Epidermal melanocyte (primary cell): ENCODE measurements around the gene GLUD1.
"Not testable (repeated sequence)": the region's sequence is repeated elsewhere in the genome, so short reads cannot be mapped to it uniquely, and the experiment has no call there.

Source experiments
- DNase-seq: peaks from one replicate; pipeline ENCODE4 v3.0.0; 2011; ENCODE audit warnings: low spot score; ENCODE audit not compliant: insufficient read length

The GLUD1 gene

GRCh38 chr10:87094373-87095235, at the start of gene GLUD1, which contains the start of gene SHLD2:
TSS of gene GLUD1 (minus strand) at chr10:87094843. CDS start at chr10:87094769, 74 bp downstream.
TSS of gene SHLD2 (plus strand) at chr10:87095206. CDS start at chr10:87151355, 56,149 bp downstream.
- peak; percentile 78 for DNase-seq

- not testable (repeated sequence) for DNase-seq
Measured at GRCh38 chr10:87143109-87143418, 48.4 kb upstream of the GLUD1 start.

GRCh38 chr10:87142230-87143108, 47.8 kb upstream of the GLUD1 start:
- DNase-seq, result not testable (repeated sequence)

- DNase-seq, result not testable (repeated sequence)
Measured at GRCh38 chr10:87137478-87137877, 42.8 kb upstream of the GLUD1 start.

GRCh38 chr10:87134440-87134839, 39.8 kb upstream of the GLUD1 start:
- DNase-seq, result not testable (repeated sequence)

GRCh38 chr10:87133936-87134335, 39.3 kb upstream of the GLUD1 start:
- not testable (repeated sequence) for DNase-seq

GRCh38 chr10:87132176-87132575, 37.5 kb upstream of the GLUD1 start:
- not testable (repeated sequence) for DNase-seq

GRCh38 chr10:87127607-87128156, 33.0 kb upstream of the GLUD1 start:
- DNase-seq, result not testable (repeated sequence)

GRCh38 chr10:87127048-87127447, 32.4 kb upstream of the GLUD1 start:
- not testable (repeated sequence) for DNase-seq

- not testable (repeated sequence) for DNase-seq
Measured at GRCh38 chr10:87123351-87123750, 28.7 kb upstream of the GLUD1 start.

GRCh38 chr10:87119029-87119428, 24.4 kb upstream of the GLUD1 start:
- DNase-seq, result not testable (repeated sequence)

- DNase-seq, result not testable (repeated sequence)
Measured at GRCh38 chr10:87118122-87118521, 23.5 kb upstream of the GLUD1 start.

GRCh38 chr10:87105446-87106124, 10.9 kb upstream of the GLUD1 start:
- DNase-seq, result no peak

- not testable (repeated sequence) for DNase-seq
Measured at GRCh38 chr10:87104727-87105126, 10.1 kb upstream of the GLUD1 start.

GRCh38 chr10:87101996-87102395, 7.4 kb upstream of the GLUD1 start:
- DNase-seq, result no peak

GRCh38 chr10:87095236-87095945, 748 bp upstream of the GLUD1 start:
- peak; percentile 40 for DNase-seq

- peak; percentile 19 for DNase-seq
Measured at GRCh38 chr10:87093632-87094372, 841 bp downstream of the GLUD1 start.

GRCh38 chr10:87092861-87093631, 1.6 kb downstream of the GLUD1 start:
- DNase-seq, result no peak

- no peak for DNase-seq
Measured at GRCh38 chr10:87092376-87092860, 2.2 kb downstream of the GLUD1 start.
